Kidney (tissue), 14 donors: Measurements from ENCODE around the gene CSTB. TPM values are rescaled to one million over a fixed set of nuclear protein-coding genes. Genes with fewer than 3 reads are reported as not detected.

Experiments used
- DNase-seq, 5 donors: peaks; one replicate each; pipeline ENCODE4 v3.0.0-alpha.2; 2013 to 2020
- FAIRE-seq: peaks from 2 replicates; lab custom pipeline; 2012; peaks lifted over from hg19 to GRCh38; lab: Jason Lieb, UNC
- H3K27ac ChIP-seq, 2 donors: one replicate each; pipeline ENCODE4 v1.7.0; 2013; ENCODE audit warnings: low read depth in 2 of 2, low read length in 2 of 2, inconsistent platforms in 1 of 2
- H3K27me3 ChIP-seq: one replicate; pipeline ENCODE4 v1.7.1; 2013; ENCODE audit warnings: low read length, inconsistent platforms; ENCODE audit not compliant: control insufficient read depth, insufficient read depth
- H3K36me3 ChIP-seq, 3 donors: one replicate each; pipeline versions ENCODE4 v1.7.0 to v1.7.1; 2013; ENCODE audit warnings: low read length in 3 of 3, control low read depth in 1 of 3, inconsistent platforms in 1 of 3; ENCODE audit not compliant: insufficient read depth in 3 of 3, control insufficient read depth in 2 of 3
- H3K4me1 ChIP-seq, 3 donors: one replicate each; pipeline versions ENCODE4 v1.7.0 to v1.7.1; 2013; ENCODE audit warnings: low read length in 3 of 3, inconsistent platforms in 1 of 3, low read depth in 1 of 3; ENCODE audit not compliant: control insufficient read depth in 2 of 3, insufficient read depth in 2 of 3
- H3K4me3 ChIP-seq, 3 donors: one replicate each; pipeline versions ENCODE4 v1.7.0 to v1.8.1; 2013; ENCODE audit warnings: low read length in 3 of 3, control low read depth in 1 of 3, inconsistent platforms in 1 of 3
- H3K9ac ChIP-seq, 3 donors: one replicate each; pipeline versions ENCODE4 v1.7.0 to v1.7.1; 2013; ENCODE audit warnings: low read length in 3 of 3, control low read depth in 1 of 3, inconsistent platforms in 1 of 3
- H3K9me3 ChIP-seq, 3 donors: one replicate each; pipeline versions ENCODE4 v1.7.0 to v1.7.1; 2013; ENCODE audit warnings: low read length in 3 of 3, control low read depth in 1 of 3, inconsistent platforms in 1 of 3; ENCODE audit not compliant: control insufficient read depth in 2 of 3, insufficient read depth in 1 of 3
- intact Hi-C: fragments of 100-400 bp; cut with DNase I; formaldehyde crosslinking; loops from one replicate; pipeline ENCODE4 v1.11.1; 2022
- polyA plus RNA-seq: library from polyadenylated mRNA; stranded (reverse); fragments of 350-450 nt; fragmentation: Illumina TruSeq; extraction: RNeasy Lipid Tissue Mini Kit (QIAGEN cat#74804); gene quantifications from one replicate; pipeline ENCODE4 v1.2.3, GENCODE V29; 2014; ENCODE audit warnings: low read depth, low replicate concordance; ENCODE audit not compliant: insufficient read depth
- total RNA-seq: library from RNA; stranded (reverse); fragmentation: NEBNext Ultra II Directional; extraction: Animal tissue kit (Norgen Biotek cat#: 25700); gene quantifications from one replicate; pipeline ENCODE4 v1.2.1, GENCODE V29; 2021
- TF ChIP-seq, protein P1 (sequence below): IDR thresholded peaks from 3 replicates; pipeline ENCODE4 v1.5.1; 2012; ENCODE audit warnings: mild to moderate bottlenecking, moderate library complexity, borderline replicate concordance; ENCODE audit not compliant: insufficient read depth; ENCODE audit errors: extremely low read depth
- donor health status: control.
- donor health status: control.
- donor health status: control.
- donor health status: control.
- donor health status: control.
- donor health status: DM: yes; HTN: yes; CAD: no.
- donor health status: Normal renal cell carcinoma (clear cell type).

Gene CSTB
- total and polyA plus RNA-seq, 2 donors from 2014 or later, result 74.5 to 97.8 TPM

DNA sequence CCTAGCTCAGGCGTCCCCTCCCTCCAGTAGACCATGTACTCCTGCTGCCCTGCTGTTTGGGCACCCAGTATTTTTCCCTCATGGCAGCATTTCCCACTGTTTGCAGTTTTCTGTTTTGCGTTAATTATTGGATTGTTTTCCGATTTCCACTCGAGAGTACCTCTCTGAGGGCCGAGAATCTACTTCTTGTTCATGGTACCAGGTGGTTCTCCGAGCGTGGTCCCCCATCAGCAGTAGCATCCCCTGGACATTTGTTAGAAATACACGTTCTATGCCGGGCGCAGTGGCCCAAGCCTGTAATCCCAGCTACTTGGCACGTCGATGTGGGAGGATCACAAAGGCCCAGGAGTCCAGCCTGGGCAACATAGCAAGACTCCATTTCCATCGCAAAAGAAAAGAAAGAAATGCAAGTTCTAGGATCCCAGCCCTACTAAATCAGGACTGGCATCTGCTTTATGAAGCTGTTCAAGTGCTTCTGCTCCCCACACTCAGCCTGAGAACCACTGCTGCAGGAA is 14.0 kb upstream of the CSTB start:
- intact Hi-C loops, result no loop called here
- DNase-seq, result no peak
- TF ChIP-seq, protein P1, sequence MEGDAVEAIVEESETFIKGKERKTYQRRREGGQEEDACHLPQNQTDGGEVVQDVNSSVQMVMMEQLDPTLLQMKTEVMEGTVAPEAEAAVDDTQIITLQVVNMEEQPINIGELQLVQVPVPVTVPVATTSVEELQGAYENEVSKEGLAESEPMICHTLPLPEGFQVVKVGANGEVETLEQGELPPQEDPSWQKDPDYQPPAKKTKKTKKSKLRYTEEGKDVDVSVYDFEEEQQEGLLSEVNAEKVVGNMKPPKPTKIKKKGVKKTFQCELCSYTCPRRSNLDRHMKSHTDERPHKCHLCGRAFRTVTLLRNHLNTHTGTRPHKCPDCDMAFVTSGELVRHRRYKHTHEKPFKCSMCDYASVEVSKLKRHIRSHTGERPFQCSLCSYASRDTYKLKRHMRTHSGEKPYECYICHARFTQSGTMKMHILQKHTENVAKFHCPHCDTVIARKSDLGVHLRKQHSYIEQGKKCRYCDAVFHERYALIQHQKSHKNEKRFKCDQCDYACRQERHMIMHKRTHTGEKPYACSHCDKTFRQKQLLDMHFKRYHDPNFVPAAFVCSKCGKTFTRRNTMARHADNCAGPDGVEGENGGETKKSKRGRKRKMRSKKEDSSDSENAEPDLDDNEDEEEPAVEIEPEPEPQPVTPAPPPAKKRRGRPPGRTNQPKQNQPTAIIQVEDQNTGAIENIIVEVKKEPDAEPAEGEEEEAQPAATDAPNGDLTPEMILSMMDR, result no peak

DNA sequence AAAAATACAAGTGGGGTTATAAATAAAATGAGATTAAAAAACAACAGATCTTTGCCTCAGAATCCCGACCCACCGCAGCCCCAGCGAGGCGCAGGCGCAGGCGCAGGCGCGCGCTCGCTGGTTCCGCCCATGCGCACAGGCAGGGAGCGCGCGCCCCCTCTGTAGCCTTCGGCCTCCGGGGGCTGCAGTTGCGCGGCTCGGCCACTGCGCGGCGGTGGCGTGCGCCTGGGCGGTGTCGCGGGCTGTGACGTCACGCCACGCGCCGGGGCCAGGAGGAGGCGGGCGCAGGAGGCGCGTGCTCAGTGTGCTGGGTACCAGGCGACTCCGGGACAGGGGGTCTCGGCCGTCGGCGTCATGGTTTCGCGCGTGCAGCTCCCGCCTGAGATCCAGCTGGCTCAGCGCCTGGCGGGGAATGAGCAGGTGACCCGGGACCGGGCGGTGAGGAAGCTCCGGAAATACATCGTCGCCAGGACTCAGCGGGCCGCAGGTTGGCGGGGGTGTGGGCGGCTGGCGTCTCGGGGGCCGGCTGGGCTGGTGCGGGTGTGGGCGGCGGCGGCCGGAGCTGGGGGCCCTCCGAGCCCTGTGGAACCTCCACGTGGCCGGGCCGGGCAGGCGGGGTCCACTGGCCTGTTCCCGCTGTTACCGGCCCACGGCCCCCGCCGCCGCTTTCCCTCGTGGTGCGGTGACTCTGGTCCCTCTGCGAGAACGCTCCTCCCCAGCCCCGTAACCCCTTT is 13.3 kb upstream of the CSTB start, which contains the start of gene RRP1:
RRP1 (plus strand) TSS at position 302 of the 734 bp plus-strand sequence; CDS start at position 355, 53 bp downstream.
- no peaks in the 10 kb centered on the region for H3K9me3 ChIP-seq
- TF ChIP-seq, protein P1, result peak; percentile 100
- FAIRE-seq (no peak), DNase-seq (peak; percentile 94 to 96 (median 95))
- H3K9ac ChIP-seq, result peak within 1 kb of the TSS; percentile 49 to 75 (median 73)
- intact Hi-C loops, result no loop called here
- H3K27me3 ChIP-seq, result no peaks in the 10 kb centered on the region
- H3K4me3 ChIP-seq, result peak within 1 kb of the TSS; percentile 80 to 83 (median 80)
- peaks cover 0 to 16% (median 7%) of the 10 kb centered on the region in 3 donors for H3K36me3 ChIP-seq
- peaks cover 0 to 4% (median 4%) of the 10 kb centered on the region in 3 donors for H3K4me1 ChIP-seq
- H3K27ac ChIP-seq, result peak within 1 kb of the TSS; percentile 78 to 89

More for the DNA sequence above, 14.0 kb upstream of the CSTB start:
- no peaks in the 10 kb centered on the region for H3K27me3 ChIP-seq
- peaks cover 0 to 4% (median 4%) of the 10 kb centered on the region in 3 donors for H3K4me1 ChIP-seq
- peak overlapping the region; percentile 73 to 80 (median 80) for H3K4me3 ChIP-seq
- H3K36me3 ChIP-seq, result peaks cover 0 to 17% (median 7%) of the 10 kb centered on the region in 3 donors
- no peaks in the 10 kb centered on the region for H3K9me3 ChIP-seq
- peak overlapping the region in 1 of 2 donors; percentile 11 for H3K27ac ChIP-seq
- peak overlapping the region; percentile 49 to 75 (median 58) for H3K9ac ChIP-seq
- FAIRE-seq, result no peak

DNA sequence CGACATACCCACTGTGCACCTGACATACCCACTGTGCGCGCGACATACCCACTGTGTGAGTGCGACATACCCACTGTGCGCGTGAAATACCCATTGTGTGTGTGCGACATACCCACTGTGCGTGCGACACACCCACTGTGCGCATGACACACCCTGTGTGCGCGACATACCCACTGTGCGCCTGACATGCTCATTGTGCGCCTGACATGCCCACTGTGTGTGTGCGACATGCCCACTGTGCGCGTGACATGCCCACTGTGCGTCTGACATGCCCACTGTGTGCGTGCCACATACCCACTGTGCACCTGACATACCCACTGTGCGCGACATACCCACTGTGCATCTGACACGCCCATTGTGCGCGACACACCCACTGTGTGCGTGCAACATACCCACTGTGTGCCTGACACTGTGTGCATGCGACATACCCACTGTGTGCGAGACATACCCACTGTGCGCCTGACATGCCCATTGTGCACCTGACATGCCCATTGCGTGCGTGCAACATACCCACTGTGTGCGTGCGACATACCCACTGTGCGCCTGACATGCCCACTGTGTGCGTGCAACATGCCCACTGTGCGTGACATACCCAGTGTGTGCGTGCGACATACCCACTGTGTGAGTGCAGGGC is 10.8 kb upstream of the CSTB start:
- Histone ChIP-seq H3K9me3 (no peaks in the 10 kb centered on the region), H3K4me1 (peaks cover 0 to 4% (median 4%) of the 10 kb centered on the region in 3 donors), H3K4me3 (no peak overlapping the region), H3K27me3 (no peaks in the 10 kb centered on the region), H3K36me3 (peaks cover 0 to 2% (median 2%) of the 10 kb centered on the region in 3 donors), H3K27ac (no peak overlapping the region), H3K9ac (no peak overlapping the region)
- no peak for FAIRE-seq
- peak in 1 of 5 donors; percentile 66 for DNase-seq
- intact Hi-C loops, result no loop called here
- TF ChIP-seq, protein P1, result no peak
